Activated effector memory CD4-positive, alpha-beta T cell treated with anti-CD3 and anti-CD28 coated beads, Interleukin-2, amount 50 U/mL, for 16 hours (primary cell): ENCODE data around the gene APOC1.
"Not testable (repeated sequence)": the region's sequence is repeated elsewhere in the genome, so short reads cannot be mapped to it uniquely, and the experiment has no call there.

ENCODE experiments used
- DNase-seq: peaks from one replicate; pipeline ENCODE4 v3.0.0-alpha.2; 2020

Gene APOC1

DNA sequence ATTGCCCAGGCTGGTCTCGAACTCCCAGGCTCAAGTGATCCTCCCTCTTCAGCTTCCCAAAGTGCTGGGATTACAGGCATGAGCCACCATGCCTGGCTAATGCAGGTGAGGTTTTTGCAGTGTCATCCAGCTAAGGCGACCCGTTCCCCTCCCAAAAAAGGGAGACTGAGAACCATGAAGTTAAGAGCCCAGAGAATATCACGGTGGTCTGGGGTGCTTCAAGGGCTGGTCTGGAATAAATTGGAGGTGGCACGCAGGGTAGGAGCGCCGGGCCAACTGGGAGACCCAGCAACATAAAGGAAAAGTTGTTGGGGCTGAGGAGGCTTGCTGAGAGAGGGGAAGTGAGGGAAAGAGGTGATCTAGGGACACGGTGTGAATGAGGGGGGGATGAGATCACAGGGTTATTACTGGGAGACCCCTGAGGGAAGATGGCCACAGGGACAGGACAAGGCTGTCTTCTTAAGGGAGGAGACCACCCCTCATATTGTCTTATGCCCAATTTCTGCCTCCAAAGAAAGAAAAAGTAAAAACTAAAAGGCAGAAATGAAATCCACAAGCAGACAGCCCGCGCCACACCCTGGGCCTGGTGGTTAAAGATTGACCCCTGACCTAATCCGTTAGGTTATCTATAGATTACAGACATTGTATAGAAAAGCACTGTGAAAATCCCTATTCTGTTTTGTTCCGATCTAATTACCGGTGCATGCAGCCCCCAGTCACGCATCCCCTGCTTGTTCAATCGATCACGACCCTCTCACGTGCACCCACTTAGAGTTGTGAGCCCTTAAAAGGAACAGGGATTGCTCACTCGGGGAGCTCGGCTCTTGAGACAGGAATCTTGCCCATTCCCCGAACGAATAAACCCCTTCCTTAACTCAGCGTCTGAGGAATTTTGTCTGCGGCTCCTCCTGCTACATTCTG is 636 bp upstream of the APOC1 start:
- not testable (repeated sequence) for DNase-seq

DNA sequence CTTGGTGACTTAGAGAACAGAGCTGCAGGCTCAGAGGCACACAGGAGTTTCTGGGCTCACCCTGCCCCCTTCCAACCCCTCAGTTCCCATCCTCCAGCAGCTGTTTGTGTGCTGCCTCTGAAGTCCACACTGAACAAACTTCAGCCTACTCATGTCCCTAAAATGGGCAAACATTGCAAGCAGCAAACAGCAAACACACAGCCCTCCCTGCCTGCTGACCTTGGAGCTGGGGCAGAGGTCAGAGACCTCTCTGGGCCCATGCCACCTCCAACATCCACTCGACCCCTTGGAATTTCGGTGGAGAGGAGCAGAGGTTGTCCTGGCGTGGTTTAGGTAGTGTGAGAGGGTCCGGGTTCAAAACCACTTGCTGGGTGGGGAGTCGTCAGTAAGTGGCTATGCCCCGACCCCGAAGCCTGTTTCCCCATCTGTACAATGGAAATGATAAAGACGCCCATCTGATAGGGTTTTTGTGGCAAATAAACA is 9.9 kb downstream of the APOC1 start:
- DNase-seq, result no peak

DNA sequence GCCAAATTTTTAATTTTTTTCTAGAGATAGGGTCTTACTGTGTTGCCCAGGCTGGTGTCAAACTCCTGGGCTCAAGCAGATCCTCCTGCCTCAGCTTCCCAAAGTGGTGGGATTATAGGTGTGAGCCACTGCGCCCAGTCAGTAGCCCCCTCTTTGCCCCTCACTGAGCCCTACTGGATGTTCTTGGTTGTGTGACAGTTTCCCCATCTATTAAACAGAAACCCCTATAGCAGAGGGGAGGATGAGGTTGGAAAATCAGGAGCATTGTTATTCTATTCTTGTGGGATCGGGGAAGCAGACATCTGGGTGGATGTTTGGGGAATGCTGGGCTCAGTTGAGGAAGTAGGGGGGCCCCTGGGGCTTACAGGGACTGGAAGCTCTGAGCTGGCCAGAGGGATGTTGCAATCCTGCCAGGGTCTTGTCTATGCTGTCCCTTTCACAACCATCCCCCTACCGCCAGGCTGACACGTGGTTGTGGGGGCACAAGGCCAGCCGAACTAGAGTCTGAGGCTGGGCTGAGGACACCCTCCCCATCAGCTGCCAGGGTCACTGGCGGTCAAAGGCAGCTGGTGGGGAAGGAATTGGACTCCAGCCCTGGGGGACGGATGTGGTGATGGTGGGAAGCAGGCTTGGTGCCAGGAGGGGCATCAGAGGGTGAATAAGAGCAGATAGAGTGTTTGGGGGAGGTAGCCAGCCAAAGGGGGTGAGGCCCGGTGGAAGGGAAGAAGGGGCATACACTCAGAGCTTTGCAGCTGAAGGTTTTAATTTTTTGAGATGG is 10.9 kb downstream of the APOC1 start:
- no peak for DNase-seq

DNA sequence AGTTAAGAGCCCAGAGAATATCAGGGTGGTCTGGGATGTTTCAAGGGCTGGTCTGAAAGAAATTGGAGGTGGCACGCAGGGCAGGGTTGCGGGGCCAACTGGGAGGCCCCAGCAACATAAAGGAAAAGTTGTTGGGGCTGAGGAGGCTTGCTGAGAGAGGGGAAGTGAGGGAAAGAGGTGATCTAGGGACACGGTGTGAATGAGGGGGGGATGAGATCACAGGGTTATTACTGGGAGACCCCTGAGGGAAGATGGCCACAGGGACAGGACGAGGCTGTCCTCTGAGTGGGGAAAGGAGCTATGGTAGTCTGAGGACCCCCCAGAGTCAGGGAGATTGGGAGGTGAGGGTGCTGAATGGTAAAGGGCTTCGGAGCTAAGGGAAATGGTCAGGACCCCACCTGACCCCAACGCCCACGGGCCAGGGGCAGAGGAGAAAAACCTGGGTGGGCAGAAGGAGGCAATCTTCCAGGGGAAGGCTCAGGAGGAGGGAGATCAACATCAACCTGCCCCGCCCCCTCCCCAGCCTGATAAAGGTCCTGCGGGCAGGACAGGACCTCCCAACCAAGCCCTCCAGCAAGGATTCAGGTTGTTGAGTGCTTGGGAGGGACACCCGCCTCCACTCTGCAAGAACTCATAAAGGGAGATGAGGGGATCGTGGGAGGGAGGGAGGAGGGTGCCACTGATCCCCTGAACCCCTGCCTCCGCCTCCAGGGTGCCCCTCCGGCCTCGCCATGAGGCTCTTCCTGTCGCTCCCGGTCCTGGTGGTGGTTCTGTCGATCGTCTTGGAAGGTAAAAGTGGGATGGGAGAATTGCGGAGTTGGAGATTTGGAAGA is 12.1 kb downstream of the APOC1 start:
- not testable (repeated sequence) for DNase-seq

DNA sequence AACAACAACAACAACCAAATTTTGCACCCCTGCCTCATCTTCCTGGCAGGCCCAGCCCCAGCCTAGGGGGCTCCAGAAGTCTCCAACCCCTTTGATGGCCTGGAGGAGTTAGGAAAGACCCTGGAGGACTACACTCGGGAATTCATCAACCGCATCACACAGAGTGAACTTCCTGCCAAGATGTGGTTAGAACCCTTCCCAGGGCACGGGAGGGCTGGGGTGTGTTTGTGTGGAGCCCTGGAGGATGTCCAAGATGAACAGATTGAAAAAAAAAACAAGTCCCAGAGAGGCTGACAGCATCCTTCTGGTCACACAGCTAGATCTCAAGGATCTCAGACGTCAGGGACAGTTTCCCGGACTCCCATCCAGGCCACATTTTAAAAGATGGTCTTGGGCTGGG is 13.3 kb downstream of the APOC1 start:
- DNase-seq, result no peak

DNA sequence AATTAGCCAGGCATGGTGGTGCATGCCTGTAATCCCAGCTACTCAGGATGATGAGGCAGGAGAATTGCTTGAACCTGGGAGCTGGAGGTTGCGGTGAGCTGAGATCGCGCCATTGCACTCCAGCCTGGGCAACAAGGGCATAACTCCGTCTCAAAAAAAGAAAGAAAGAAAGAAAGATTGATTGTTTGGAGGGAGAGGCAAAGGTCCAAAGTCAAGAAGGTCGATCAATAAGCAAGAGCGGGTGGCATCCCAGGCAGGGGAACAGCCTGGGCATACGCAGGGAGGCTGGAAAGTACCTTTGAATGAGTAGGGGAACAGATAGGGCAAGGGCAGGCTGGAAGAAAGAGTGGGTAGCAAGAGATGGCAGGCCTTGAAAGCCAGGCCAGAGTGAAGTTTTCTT is 15.7 kb downstream of the APOC1 start:
- no peak for DNase-seq

DNA sequence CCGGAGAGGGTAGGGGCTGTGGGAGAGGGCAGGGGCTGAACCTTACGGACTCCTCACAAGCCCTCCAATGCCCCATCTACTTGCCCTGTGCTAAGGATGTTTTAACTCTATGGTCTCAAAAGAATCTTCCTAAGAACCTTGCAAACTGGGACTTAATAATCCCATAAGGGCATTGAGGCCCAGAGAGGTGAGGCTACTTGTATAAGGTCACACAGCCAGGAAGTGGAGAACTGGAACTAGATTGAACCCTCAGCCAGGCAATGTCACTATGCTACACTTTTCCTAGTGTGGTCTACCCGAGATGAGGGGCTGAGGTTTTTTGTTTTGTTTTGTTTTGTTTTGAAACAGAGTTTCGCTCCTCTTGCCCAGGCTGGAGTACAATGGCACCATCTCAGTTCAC is 17.1 kb downstream of the APOC1 start:
- no peak for DNase-seq

DNA sequence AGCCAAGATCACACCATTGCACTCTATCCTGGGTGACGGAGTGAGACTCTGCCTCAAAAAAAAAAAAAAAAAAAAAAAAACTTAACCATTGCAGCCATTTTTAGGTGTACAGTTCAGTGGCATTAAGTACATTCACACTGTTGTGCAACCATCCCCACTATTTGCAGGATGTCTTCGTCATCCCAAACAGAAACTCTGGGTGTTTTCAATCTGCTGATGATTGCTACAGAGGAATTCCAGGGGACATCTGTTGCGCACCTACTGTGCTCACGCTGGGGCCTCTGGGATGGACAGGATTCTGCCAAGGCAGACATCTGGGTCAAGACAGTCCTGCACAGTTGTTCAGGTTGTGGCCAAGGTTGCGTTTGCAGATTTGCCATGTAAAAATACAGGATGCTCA is 25.3 kb downstream of the APOC1 start:
- no peak for DNase-seq

DNA sequence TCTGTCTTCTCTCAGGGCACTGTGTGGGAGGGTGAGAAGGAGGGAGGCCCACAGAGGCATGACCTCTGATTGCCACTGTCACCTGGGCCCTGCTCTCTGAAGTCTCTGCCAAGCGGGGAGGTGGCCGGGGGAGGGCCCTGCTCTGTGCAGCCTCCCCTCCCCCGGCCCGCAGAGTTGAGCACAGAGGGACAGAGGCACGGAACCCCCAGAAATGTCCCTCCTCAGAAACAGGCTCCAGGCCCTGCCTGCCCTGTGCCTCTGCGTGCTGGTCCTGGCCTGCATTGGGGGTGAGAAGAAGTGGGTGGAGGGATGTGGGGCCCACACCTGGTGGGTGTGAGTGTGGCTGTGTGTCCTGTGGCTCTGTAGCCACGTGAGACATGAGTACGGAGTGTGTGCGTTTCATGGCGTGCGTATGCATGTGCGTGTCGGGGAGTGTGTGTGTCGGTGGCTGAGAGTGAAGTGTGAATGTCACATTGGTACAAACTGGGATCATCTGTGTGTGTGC is 27.7 kb downstream of the APOC1 start, which contains the start of gene APOC4:
Gene APOC4 (plus strand): TSS at position 171 of the 505 bp plus-strand sequence. CDS start 41 bp downstream, at position 212.
- no peak for DNase-seq

DNA sequence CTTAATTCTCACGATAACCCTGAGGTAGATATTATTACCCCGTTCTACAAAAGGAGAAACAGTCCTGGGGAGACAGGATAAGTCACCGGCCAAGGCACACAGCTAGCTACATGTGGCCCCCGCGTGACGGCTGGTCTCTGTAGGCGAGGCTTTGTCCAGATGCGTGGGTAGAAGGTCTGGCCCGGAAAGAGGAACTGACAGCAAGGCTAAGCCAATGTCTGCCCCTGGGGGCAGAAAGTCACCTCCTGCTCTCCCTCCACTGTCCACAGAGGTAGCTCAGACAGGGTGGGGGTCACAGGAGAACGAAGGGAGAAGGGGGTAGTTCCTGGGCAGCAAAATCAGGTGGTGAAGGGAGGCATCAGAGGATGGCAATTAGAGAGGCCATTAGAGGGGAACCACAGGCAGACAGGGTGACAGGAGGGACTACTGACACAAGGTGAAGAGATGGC is 29.4 kb downstream of the APOC1 start:
- no peak for DNase-seq

DNA sequence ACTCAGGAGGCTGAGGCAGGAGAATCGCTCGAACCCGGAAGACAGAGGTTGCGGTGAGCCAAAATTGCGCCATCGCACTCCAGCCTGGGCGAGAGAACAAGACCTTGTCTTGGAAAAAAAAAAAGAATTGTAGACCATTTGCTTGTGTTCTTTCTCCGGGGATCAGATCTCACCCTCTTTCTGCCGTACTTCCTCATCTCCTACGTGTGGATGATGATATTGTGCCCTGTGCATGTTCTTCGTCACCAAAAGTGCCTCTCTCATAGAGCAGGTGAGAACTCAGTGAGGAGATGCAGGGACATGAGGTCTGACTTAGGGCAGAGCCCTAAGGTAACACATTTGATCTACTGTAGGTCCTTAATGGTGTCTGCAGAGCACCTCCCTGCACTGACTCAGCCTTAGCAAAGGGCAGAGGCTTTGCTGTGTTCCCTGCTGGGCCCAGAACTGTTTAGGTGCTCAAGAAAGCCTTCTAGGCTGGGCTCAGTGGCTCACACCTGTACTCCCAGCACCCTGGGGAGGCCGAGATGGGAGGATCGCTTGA is 32.7 kb downstream of the APOC1 start:
- no peak for DNase-seq

DNA sequence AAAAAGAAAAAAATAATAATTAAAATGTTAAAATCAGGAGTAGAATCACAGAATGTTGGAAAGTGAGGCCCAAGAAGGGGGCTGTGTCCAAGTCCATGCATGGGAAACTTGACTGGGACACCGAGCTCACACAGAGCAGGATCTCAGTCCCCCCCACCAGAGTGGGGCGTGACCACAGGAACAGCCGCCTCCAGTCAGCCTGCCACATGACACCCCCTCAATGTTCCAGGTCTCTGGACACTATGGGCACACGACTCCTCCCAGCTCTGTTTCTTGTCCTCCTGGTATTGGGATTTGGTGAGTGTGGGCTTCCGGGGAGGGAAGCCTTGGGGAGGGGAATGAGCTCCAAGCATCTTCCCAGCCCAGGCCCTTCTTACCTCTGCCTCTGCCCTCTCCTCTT is 33.8 kb downstream of the APOC1 start:
- no peak for DNase-seq

DNA sequence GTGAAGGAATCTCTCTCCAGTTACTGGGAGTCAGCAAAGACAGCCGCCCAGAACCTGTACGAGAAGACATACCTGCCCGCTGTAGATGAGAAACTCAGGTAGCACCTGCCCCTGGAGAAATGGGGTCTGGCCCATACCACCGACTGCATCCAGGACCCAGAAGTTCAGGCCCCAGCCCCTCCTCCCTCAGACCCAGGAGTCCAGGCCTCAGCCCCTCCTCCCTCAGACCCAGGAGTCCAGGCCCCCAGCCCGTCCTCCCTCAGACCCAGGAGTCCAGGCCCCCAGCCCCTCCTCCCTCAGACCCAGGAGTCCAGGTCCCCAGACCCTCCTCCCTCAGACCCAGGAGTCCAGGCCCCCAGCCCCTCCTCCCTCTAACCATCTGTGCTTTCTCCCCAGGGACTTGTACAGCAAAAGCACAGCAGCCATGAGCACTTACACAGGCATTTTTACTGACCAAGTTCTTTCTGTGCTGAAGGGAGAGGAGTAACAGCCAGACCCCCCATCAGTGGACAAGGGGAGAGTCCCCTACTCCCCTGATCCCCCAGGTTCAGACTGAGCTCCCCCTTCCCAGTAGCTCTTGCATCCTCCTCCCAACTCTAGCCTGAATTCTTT is 34.5 kb downstream of the APOC1 start:
- no peak for DNase-seq

DNA sequence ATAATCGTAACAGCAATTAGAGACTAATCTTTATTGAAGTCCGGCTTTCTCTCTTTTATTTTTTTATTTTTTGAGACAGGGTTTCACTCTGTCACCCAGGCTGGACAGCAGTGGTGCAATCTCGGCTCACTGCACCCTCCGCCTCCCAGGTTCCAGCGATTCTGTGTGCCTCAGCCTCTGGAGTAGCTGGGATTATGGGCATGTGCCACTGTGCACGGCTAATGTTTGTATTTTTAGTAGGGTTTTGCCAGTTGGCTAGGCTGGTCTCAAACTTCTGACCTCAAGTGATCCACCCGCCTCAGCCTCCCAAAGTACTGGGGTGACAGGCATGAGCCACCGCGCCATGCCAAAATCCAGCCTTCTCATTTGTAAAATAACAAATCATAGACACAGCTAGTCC is 35.1 kb downstream of the APOC1 start:
- DNase-seq, result no peak

DNA sequence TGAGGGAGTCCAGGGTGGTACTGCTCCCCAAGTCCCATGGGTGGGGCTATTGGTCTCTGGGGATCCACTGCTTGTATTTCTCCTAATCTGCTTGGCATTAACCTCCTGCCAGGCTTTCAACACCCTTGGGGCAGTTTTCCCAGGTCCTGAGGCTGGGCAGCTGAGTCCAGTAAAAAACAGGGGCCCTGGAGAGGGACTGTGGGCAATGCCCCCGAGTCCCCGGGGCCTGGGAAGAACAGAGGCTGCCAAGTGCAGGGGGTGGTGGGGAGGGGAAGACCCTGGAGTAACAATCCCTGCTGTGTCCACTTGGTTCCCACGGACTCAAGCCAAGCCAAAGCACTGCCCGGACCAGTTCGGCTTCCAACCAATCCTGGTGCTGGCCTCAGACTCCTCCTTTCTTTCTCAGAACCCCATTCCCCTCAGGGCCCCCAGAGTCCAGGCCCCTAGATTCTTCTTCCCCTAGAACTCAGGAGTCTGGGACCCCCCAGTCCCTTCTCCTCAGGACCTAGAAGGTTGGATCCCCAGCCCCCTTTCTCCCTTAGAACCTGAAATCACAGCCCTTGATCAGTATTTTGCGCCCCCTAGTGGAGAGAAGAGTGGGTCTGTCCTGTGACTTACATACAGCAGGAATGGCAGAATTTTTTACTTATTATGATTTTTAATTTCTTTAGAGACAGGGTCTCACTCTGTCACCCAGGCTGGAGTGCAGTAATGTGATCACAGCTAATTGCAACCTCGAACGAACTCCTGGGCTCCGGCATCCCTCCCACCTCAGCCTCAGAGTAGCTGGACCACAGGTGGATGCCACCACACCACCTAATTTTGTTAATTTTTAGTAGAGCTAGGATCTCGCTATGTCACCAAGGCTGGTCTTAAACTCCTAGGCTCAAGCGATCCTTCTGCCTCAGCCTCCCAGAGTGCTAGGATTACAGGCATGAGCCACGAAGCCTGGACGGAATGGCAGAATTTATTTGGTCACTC is 37.1 kb downstream of the APOC1 start:
- peak; percentile 79 for DNase-seq

DNA sequence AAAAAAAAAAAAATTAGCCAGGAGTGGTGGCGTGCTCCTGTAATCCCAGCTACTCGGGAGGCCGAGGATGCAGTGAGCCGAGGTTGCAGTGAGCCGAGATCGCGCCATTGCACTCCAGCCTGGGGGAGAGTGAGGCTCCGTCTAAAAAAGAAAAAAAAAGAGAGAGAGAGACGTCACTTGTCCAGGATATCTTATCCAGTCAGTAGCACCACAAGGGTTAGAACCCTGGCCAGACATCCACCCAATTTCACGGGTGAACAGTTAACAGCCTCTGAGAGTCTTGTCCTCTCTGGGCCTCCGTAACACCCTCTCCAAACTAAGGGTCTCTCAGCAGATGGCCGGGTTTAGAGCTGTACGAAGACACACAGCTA is 39.9 kb downstream of the APOC1 start:
- DNase-seq, result no peak

DNA sequence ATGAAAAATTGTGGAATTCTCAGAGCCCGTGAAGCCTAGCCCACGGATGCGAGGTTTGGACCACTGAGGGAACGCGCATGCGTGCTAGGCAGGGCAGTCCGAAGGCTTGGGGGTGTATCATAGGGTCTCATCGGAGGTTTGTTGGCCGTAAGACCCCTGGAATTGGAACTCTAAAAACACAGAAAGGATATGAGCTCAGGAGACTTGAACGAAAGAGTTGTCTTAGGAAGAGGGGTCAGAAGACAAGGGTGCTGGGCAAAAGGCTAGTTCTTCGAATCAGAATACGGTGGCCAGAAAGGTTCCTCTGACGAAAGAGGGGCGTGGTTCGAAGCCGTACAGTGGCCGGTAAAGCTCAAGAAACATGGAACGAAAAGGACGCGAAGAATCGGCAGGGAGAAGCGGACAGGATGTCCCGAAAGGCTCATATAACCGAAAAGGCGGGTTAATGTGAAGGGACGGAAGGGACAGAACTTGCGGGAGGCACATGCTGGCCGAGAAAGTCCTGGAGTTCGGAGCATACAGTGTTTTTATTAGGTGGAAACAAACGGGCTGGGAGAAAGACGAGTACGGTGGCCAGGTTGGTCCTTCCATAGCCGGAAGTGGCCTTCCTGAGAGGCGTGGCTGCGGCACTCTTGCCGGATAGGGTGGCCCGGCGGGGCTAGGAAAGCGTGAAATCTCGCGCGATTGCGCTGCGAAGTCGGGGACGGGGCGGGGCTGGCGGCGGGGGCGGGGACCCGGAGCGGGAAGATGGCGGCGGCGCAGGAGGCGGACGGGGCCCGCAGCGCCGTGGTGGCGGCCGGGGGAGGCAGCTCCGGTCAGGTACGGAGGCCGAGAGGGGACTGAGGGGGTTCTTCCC is 40.5 kb downstream of the APOC1 start, which contains the start of gene CLPTM1:
Gene CLPTM1 (plus strand): TSS at position 732 of the 856 bp plus-strand sequence. CDS start 16 bp downstream, at position 748.
- DNase-seq, result peak; percentile 99

DNA sequence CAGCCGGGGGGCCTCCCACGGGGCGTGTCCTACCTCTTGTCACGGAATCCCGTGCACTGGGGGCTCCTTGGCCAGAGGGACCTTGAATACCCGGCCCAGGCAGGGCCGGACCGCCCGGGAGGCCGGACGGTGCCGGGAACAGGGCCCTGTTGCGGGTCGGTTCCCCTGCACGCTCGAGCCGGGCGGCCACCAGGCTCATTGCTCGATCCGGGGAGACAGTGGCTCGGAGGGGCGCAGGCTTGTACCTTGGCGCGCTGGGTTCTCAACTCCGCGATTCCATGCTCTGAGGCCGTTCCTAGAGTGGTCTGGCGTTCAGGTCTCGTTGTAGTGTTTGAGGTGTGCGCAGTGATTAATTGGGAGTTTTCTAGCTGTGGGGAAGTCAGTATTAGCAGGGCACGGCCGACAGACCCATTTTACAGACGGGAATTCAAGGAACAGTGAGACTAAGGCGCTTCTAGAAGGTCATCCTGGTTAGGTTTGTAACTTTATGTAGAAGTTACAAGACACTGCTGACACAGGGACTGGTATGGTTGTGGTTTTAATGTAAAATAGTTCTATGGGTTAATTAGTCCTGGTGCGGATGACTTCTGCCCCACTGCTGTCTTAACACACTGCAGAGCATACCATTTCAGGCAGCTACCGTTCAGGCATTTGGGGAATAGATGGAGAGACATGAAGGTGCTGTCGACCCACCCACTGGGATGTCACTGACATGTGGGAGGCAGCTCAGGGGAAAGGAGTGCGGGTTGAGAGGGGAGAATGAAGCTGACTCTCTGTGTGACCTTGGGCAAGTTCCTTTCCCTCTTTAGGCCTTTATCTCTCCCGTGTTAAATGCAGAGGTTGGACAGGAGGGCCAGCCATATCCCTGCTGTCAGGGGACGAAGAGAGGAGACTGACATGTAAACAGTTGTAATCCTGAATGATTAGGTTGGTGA is 41.4 kb downstream of the APOC1 start:
- no peak for DNase-seq
